ENCODE measurements around the gene PRKCA. TPM values are rescaled to one million over a fixed set of nuclear protein-coding genes. Genes with fewer than 3 reads are reported as not detected.
A peak's percentile ranks its signal among the peaks of the same experiment; 100 is the strongest.
"Not testable (repeated sequence)": the region's sequence is repeated elsewhere in the genome, so short reads cannot be mapped to it uniquely, and the experiment has no call there.

Gene PRKCA
- total RNA-seq, 1 donor from 2014 or later: 5.4 TPM

DNA sequence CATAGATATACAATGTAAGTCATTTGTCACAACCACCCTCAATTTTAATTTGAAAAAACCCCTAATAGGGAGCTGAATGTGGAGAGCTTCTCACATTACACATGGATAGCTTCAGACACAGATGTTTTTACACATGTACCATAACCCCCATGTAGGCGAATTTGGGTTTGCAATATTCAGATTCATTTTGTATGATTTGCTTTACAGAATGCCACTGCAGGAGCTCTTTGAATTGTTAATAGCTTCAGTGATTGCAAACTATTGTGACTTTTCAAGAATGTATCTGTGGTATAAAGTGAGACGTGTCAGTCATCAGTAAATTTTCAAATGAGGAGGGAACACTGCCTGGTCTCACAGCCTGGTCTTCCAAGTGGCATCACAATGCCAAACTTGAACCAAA lies 419.9 kb downstream of the PRKCA start:
- no peak for DNase-seq

DNA sequence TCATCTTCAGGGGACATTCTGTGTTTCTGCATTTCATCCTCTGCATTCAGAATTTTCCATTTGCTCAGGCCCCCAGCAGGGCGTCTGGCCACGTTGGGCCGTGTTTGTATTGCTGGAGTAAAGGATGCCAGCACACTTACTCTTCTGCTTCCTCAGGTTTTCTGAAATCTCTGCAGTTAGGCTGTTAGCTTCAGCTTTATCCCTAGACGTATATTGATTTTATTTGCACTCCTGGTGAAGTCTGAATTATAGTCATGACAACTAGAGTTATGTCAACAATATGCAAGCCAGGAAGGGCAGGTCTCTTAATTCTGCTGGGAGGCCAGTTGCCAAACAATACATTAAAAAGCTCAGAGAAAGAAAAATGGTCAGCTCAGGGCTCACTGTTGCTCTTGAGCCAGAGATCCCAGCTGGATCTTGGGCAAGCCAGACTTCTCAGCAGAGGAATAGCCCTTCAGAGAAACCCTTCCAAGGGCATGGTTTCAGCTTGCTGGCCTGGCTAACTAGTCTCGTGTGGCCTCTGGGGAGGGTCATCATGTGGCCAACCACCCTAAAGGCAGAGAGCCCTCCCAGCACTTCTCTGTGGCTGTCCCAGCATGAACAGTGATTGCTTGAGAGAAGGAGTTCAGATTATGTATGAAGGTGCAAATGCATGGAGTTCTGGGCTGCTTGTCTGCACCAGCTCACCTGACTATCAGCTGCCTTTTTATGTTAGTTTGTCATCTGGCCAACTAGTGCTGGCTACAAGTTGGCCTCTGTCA lies 422.3 kb downstream of the PRKCA start:
- DNase-seq: peak; percentile 45

DNA sequence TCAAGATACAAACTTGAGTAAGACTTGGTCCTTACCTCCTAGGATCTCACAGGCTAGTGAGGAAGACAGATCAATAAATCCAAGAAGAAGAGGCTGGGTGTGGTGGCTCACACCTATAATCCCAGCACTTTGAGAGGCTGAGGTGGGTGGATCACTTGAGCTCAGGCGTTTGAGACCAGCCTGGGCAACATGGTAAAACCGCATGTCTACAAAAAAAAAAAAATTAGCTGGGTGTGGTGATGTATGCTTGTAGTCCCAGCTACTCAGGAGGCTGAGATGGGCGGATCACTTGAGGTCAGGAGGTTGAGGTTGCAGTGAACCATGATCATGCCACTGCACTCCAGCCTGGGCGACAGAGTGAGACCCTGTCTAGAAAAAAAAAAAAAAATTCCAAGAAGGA lies 423.0 kb downstream of the PRKCA start:
- not testable (repeated sequence) for DNase-seq

DNA sequence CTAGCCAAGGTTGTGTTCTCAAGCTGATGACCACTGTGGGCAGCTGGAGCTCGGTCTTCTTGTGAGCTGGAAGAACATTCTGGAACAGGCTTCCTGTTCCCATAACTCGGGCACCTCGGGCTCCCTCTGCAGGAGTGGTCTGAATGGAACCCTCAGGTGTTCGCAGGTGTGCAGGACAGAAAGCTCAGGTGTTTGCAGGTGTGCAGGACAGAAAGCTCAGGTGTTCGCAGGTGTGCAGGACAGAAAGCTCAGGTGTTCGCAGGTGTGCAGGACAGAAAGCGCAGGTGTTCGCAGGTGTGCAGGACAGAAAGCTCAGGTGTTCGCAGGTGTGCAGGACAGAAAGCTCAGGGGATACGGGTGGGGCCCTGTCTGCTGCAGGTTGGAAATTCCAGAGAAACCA lies 423.5 kb downstream of the PRKCA start:
- DNase-seq: no peak

DNA sequence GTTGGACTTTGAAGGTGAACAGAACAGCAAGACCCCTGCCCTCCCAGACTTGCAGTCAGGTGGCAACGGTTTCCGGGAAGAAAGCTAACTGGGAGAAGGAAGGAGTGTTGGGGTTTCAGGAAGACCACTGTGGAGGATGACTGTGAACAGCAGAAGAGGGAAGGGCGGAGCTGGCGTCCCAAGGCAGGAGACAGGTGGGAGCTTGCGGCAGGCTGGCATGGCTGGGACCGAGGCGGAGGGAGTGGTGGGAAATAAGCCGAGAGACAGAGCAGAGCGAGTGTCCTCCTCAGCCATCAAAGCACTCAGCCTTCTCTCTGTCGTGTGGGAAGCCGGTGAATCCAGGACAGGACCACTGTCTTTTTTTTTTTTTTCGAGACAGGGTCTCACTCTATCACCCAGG lies 424.0 kb downstream of the PRKCA start:
- no peak for DNase-seq

DNA sequence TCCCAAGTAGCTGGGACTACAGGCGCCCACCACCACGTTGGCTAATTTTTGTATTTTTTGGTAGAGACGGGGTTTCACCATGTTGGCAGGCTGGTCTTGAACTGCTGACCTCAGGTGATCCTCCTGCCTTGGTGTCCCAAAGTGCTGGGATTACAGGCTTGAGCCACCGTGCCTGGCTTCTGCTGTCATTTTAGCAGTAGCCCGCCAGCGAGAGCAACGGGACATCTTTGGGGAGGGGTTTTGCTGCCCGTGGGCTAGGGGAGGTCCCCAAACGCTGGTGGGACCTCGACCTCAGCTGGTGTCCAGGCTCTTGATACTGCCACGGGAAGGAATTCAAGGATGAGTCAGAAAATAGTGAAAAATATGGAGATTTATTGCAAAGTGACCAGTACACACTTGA lies 424.4 kb downstream of the PRKCA start:
- DNase-seq: no peak

DNA sequence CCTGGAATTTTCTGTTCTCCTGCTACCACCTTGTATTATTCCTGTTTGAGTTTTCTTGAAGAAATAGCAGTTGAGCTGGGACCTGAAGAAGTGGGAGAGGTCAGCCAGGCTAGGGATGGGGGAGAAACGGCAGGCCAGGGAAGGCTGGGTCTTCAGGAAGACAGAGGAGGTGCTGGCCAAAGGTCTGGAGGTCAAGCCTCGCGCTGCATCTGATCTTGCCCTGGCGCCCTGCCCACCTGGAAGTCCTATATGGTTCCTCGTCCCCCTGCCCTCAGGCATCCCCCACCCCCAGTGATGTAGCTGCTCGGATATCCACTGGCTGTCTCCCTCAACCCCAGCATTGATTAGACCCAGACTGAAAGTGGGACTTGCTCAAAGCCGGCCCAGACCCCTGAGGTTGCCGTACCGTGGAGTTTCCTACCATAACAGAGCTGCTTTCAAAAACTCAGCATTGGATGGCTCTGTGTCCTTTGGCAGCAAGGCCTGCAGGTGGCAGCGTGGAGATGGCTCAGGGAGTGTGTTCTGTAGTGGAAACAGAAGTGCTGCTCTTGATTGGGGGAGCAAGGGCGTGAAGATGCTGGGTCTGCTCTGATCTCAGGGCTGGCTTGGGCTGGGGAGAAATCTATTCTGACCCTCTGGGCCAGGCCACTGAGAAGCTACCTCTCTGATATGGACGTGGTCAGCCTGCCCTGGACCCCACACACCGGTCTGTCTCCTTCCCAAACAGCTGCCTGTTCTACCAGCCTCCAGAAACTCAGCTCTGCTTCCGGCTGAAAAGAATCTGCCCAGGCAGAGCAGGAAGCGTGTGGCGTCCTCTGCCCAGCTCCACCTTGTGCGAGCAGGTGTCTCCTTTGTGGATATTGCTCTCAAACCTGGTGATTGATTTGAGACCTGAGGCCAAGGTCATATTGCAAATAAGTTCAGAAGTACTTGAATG lies 425.5 kb downstream of the PRKCA start:
- peak; percentile 84 for DNase-seq

DNA sequence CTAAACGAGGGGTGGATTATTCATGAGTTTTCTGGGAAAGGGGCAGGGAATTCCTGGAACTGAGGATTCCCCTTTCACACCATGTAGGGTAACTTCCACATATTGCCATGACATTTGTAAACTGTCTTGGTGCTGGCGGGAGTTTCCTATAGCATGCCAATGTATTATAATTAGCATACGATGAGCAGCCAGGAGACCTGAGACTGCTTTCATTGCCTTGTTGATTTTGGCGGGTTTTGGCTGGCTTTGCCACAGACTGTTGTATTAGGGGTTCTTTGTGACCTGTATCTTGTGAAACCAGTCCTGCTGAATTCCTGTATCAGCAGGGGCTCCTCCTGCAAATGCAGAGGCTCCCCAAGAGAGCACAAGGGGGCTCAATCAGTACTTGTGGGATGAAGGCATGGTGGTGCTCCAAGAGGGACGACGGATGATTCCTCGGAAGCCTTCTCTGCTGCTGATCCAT lies 428.1 kb downstream of the PRKCA start:
- DNase-seq: no peak

DNA sequence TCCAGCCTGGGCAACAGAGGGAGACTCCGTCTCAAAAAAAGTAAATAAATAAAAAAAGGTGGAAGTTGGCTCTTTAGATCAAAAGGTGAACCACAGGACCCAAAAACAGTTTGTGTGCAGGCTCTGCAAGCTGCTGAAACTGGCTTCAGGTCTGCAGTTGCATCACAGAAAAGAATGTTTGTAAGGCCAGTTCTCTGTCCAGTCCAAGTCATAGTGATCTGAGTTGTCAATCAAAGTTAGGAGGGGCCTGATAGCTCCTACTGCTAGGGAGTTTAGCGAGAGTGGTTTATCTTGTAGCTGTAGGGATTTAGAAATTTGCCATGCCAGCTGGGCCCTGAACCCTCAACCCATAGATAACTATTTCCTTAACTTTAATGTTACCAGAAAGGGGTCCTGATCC lies 431.3 kb downstream of the PRKCA start:
- DNase-seq: no peak

DNA sequence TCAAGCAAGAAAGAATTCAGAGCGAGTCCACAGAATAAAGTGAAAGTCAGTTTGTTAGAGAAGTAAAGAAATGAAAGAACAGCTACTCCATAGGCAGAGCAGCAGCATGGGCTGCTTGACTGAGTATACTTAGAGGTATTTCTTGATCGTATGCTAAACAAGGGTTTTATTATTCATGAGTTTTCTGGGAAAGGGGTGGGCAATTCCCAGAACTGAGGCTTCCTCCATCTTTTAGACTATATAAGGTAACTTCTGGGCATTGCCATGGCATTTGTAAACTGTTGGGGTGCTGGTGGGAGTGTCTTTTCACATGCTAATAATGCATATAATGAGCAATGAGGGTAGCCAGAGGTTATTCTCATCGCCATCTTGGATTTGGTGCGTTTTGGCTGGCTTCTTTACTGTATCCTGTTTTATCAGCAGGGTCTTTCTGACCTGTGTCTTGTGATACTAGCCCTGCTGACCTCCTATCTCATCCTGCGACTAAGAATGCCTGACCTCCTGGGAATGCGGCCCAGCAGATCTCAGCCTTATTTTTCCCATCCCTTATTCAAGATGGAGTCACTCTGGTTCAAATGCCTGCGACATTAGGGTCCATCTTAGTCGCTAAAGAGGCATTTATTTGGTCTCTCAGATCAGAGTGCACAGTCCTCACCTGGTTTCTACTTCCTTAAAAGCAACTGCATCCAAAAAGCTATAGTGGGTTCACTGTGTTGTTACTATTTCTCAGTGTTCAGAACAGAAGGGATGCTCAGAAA lies 432.0 kb downstream of the PRKCA start:
- no peak for DNase-seq

DNA sequence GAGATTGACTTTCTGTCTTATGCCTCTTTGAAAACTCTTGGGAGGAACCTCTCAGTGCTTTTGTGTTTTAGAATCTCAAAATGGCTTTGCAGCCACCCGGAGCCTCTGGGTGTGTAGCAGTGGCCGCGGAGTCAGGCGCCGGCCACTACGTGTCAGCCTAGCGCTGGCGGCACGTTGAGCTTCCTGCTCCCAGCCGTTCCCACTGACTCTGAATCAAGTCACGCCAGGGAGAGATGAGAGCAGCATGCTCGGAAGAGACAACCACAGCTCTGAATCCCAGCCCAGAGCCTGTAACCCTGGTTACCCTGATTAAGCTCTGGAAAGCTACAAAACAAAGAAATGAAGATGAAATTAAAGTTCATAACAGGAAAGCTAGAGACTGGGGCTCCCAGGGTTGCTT lies 435.1 kb downstream of the PRKCA start:
- DNase-seq: peak; percentile 70

DNA sequence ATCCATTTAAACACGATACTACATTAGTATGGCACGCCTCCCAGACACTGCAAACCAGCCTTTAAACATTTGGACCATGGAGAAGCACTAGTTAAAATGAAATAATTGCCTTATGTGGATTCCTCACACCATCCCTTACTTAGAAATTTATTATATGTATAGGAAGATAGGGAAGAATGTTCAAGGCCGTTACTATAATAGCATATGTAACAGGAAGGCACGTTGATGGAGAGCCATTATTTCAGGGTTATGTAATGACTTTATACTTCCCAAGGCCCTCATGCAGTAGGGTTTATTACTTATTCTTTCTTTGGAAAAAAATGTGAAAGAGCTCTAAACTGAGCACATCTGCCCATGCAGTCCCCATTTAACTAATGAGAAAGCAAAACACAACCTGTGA lies 435.9 kb downstream of the PRKCA start:
- DNase-seq: no peak

DNA sequence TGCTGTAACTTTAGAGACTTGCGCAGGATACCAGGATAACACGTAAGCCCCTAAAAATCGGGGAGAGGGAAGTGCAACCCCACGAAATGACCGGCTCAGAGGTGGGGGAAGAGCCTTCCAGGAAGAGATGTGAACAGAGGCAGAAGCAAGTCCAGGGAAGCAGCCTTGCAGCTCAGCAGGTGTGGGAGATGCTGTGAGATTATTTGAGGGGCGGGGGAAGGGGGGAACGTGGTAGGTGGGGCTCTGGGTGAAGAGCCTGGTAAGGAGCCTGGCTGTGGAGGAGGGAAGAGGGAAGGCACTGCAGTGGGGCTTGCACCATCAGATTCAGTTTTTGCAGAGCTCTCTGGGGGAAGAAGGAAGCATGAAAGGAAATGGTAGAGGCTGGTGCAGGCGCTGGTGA lies 437.1 kb downstream of the PRKCA start:
- no peak for DNase-seq

DNA sequence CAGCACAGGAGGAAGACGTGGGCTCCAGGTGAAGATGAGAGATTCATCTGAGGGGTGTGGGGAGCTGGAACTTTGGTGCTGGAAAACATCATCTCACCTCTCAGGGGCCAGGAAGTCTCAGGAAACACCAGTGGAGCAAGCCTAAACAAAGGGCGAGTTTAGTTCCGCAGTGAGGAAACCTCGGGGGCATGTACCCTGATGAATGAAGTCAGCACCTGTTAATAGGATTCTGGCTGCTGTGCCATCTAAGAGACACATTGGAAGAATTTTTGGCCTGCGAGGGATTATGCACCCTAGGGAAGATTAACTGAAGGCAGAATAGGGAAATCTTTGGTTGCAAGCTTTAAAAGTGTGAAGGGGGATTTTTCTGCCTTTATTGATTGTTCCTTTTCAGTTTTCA lies 437.8 kb downstream of the PRKCA start:
- no peak for DNase-seq

DNA sequence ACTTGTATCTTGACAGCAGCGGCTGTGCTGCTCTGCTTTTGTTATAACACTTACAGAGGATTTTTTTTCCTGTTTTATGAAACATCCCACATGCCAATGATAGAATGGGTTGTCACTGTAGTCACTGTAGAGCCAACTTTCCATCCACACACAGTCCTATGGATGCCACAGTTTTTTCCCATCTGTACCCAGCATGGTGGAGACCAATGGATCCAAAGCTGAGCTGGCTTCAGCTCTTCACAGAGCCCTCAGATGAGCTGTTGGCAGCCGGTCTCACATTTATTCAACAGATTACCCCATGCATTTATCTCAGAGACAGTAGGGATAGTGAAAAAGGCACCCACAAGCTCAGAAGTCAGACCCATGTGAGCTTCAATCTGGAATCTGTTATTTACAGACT lies 441.1 kb downstream of the PRKCA start:
- no peak for DNase-seq

DNA sequence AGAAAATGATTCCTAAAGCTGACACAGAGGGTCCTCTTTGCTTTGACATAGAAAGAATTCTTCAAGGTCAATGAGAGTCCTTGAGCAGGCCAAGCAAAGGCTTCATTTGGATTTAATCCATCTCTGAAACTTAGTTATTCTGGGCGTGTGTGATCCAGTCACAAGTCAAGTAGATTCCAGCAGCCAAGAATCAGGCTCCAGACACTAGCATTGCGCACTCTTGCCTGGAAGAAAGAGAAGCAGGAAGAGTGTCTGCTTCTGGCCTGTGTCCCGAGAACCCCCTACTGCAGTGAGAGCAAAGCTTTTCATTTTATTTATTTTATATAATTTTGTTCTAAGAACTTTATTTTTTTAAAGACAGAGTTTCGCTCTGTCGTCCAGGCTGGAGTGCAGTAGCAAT lies 444.3 kb downstream of the PRKCA start:
- no peak for DNase-seq

DNA sequence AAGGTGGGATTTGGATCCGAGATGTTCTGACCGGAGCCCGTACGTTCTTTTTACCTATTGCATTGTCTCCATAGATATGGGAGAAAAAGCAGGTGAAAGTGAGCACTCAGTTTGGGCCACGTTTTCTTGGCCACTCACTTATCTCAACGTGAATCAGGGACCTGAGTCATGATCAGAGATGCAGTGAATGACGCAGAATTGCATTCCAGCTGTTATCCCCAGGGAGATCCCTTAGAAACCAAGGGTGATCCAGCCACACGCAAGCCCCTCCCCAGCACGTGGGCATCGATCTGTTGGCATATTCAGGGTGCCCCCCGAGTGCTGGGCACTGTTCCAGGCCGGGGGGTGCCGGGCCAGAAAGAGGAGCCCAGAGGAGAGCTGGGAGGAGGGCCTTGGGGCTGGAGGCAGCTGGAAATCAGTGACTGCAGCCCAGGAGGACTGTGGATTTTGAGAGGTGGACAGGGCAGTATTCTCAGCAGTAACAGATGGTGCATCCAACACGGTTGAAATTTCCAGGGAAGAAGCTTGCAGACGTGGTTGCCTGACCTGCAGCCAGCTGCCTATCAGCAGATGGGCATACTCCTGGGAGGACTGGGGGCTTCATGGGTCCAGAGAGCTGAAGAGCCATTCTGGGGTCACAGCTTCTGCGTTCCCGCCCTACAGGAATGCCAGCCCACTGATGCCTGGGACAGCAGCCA lies 445.3 kb downstream of the PRKCA start:
- DNase-seq: no peak

DNA sequence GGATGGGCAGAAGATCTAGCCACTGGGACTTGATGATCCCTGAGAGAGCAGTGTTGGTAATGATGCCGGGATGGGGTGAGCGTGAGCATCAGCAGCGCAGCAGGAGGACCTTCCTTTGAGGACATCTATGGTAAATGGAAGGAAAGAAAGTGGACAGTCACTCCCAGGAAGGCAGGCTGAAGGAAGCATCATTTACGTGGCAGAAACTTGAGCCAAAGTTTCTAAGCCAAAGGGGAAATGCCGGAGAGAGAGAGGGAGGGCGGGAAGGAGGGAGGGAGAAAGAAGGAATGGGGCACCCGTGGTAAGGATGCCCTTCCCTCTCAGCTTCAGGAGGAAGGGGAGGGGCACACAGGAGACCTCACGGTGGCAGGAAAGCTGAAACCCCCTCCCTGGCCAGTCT lies 446.2 kb downstream of the PRKCA start:
- no peak for DNase-seq

DNA sequence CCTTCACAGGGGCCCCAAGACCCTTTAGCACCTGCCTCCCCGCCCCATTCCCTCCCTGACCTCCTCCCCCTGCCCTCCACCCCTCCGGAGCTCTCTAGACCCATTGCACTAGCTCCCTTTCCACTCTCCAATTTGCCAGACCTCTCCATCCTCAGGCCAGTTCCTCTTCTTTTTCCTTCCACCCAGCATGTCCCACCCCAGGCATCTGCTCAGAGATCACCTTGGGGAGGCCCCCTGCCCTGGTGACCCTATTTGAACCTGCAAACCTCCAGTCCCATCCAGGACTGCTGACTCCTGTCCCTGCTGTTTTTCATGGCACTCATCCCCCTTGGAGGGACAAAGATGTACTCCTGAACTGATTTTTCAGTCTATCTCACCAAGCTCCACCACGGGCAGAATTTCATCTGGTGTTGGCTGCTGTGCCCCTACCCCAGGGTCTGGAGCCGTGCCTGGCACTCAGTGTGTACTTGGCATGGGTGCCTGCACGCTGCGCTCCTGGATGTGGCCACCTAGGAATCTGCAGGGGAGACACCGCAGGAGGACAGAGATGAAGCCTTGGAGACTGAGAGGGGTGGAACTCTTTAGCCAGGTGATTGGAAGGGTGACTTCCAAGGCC lies 446.9 kb downstream of the PRKCA start:
- DNase-seq: no peak

DNA sequence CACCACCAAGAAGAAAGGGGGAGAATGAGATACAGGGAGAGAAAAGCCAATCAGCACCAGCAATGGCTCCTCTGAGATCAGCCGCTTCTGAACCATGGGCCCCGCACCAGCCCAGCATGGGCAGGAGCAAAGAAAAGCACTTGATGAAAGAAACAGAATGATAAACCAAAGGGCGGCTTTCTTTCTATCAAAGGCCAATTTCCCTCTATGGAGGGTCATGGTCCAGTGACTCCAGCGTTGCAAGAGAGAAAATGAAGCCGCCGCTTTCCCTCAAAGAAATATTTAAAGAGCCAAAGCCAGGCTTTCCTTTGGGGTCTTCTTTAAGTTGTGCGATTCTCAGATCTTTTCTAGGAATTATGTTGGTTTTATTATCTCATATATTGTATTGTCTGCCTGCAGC lies 447.7 kb downstream of the PRKCA start:
- DNase-seq: no peak

DNA sequence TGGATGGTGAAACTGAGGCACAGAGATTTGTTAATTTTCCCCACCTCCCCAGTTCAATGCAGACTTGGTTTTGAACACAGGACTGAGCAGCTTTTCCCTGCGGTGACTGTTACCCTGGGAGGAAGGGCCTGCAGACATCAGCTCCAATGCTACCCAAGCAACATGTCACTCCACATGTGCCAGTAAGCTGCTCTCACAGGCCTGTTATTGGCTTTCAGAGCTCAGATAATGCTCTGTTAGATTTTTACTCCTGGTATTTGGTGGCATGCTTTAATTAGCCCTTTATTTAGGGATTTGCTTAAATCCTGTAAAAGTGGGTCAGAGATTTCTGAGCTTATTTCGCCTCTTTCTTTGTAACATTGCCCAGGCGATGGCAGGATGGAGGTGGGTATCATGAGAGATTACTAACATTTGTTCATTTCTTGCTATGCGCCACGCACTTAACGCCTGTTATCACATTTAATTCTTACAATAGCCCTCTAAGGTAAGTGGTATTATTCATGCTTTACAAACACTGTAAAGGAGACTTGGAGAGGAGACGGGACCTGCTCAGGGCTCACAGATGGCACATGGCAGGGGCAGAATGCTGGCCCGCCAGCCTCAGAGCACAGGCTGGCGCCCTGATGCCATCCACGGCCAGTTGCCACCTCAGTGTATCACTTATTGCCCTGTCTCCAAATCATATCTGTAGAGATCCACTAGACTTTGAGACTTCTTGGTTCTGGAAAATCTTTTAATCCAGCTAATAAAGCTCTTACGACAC lies 448.5 kb downstream of the PRKCA start:
- DNase-seq: no peak
